Measurements from ENCODE around the gene SLC20A1.

DNA sequence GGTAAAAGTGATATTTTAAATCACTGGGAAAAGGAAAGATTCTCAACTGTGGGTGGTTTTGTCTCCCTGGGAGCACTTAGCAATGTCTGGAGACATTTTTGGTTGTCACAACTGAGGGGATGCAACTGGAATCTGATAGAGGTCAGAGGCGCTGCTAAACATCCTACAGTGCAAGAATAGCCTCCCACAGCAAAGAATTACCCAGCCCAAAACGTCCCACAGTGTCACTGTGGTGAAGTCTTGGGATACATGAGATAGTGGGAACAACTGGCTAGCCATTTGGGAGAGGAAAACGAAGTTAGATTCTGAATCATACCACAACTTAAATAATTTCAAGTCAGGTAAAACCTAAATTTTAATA is 38.7 kb downstream of the SLC20A1 start:
- TF ChIP-seq, protein P1, sequence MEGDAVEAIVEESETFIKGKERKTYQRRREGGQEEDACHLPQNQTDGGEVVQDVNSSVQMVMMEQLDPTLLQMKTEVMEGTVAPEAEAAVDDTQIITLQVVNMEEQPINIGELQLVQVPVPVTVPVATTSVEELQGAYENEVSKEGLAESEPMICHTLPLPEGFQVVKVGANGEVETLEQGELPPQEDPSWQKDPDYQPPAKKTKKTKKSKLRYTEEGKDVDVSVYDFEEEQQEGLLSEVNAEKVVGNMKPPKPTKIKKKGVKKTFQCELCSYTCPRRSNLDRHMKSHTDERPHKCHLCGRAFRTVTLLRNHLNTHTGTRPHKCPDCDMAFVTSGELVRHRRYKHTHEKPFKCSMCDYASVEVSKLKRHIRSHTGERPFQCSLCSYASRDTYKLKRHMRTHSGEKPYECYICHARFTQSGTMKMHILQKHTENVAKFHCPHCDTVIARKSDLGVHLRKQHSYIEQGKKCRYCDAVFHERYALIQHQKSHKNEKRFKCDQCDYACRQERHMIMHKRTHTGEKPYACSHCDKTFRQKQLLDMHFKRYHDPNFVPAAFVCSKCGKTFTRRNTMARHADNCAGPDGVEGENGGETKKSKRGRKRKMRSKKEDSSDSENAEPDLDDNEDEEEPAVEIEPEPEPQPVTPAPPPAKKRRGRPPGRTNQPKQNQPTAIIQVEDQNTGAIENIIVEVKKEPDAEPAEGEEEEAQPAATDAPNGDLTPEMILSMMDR (IDR thresholded peaks at IDR 0.05; ENCODE audit: low read depth, low read length, poor library complexity, severe bottlenecking) = no peak
- TF ChIP-seq EZH2phosphoT487 (IDR thresholded peaks at IDR 0.05; ENCODE audit: borderline replicate concordance, low read length) = no peak
